Islet of Langerhans (tissue), 1 donor: ENCODE data around the gene ZNF330.
"Not testable (repeated sequence)": the region's sequence is repeated elsewhere in the genome, so short reads cannot be mapped to it uniquely, and the experiment has no call there.

Experiments used
- FAIRE-seq: peaks from one replicate; lab custom pipeline; 2011; peaks lifted over from hg19 to GRCh38; lab: Jason Lieb, UNC

The ZNF330 gene

DNA sequence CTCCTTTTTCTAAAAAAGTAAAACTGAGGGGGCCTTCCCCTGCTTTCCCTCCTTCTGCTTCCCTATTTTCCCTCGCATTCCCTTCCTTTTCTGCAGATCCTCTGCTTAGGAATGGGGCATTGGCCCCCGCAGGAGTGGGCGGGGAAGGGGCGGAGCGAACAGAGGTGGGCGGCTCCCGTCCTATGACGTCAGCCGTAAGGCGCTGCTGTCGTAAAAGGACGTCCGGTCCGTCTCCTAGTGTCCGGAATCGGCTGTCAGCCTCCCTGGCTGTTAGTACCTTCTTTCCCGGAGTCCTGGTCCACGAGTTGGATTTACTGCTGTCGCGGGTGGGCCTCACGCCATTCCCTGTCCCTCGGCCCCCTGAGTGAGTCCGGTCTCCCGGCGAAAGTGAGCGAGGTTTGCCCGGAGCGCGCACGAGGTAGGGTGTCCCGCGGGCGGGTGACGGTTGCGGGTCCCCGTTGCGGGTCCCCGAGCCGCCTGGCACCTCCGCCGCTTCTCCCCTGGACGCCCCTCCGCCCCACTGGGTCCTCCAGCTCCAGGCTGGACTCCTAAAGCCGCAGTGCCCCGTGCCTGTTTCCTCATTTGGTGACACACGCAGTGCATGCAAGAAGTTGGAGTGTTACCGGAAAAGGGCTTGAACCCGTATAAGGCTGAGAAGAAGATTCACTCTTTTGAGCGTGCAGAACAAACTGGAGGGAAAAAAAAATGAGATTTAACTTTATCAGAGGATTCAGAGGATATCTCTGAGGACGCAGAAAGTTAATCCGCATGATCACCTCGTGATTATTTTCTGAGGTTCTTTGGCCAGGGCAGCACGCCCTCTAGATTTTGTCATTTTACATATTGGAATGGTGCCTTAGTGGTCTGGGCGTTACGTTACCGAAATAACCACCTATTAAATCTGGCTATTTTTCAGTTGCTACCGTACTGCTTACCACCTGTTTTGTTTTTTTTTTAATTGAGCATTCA is at the start of gene ZNF330:
ZNF330 (plus strand) TSS at position 205 of the 969 bp plus-strand sequence. CDS start 1,477 bp downstream, outside the sequence.
- FAIRE-seq: peak; percentile 86

DNA sequence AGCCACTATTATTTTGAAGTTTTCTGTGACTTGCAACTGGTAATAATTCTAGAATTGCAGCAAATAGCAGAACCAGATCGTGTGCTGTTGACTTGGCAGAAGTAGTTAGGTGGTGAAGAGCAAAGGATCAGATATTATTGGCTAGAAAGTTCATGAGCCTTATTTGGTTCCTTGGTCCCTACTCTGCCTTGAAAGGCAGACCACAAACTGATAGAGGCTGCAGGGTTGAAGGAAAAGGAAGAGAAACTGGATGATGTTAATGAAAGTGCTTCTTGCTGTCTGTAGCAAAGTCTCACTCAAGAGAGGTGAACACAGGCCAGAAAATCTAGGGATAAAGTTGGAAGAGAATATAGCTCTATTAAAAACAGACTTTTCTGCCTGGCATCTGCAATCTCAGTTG is 46.2 kb upstream of the ZNF330 start:
- FAIRE-seq: no peak

GRCh38 chr4:141177171-141177570 is 43.5 kb upstream of the ZNF330 start:
- FAIRE-seq: no peak

- FAIRE-seq: no peak
Observed at GRCh38 chr4:141179474-141180373, 41.0 kb upstream of the ZNF330 start.

DNA sequence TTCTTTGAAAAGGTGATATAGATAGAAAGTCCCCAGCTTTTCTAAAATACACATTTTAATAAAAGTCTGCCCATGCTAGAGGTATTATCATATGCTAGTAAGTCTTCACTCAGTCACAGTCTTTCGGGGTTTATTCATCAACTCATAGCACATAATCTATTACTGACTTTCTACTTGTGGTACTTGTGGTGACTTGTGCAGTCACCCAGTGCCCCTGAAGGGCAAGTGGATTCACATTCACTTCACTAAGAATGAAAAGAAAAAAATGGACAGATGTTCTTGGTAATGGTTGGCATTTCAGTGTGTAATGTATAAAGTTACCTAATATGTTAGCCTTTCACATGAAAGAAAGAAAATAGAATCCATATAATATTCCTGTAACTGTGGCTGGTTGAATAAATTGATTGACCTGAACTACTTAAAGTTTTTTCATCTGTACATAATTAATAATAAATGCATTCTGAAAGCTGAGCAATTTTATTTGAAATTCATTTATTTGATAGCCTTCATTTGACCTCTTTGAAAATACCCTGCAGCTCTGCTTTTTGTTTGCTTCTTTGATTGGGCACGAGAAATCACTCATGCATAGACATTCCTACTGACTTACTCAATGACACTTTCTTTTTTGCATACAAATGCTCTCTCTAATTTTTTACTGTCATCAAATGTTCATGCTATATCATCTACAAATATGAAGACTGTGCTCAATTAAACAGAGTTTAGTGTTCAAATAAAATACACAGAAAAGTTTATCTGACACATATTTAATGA is 39.5 kb upstream of the ZNF330 start:
- no peak for FAIRE-seq

DNA sequence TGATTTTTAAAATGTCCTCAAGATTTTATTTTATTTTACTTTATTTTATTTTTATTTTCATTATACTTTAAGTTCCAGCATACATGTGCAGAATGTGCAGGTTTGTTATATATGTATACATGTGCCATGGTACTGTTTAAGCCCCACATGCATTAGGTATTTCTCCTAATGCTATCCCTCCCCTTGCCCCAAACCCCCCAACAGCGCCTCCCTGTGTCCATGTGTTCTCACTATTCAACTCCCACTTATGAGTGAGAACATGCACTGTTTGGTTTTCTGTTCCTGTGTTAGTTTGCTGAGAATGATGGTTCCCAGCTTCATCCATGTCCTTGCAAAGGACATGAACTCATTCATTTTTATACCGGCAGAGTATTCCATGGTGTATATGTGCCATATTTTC is 37.2 kb upstream of the ZNF330 start:
- not testable (repeated sequence) for FAIRE-seq

- FAIRE-seq: no peak
Observed at GRCh38 chr4:141192564-141192963, 28.1 kb upstream of the ZNF330 start.

DNA sequence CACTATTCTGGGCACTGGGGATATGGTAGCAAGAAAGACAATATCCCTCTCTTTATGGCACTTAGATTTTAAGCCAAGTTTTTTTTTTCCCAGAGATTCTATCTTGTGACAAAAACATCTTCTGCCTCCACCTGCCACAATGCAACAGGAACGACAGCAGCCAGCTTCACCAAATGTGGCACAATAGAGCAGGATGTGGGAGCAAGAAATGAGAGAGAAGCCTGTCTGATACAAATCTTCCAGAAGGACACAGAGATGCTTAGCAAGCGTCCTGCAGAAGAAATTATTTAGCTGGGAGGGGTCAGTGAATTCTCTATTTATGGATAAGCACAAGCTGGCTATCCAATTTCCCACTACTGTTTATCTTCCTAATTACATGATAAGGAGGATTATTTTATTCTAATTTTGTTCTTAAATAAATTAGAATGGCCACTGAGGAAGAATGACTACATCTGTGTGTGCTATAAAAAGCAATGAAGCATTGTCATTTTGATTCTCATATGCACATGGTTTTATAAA is 27.1 kb upstream of the ZNF330 start:
- no peak for FAIRE-seq

DNA sequence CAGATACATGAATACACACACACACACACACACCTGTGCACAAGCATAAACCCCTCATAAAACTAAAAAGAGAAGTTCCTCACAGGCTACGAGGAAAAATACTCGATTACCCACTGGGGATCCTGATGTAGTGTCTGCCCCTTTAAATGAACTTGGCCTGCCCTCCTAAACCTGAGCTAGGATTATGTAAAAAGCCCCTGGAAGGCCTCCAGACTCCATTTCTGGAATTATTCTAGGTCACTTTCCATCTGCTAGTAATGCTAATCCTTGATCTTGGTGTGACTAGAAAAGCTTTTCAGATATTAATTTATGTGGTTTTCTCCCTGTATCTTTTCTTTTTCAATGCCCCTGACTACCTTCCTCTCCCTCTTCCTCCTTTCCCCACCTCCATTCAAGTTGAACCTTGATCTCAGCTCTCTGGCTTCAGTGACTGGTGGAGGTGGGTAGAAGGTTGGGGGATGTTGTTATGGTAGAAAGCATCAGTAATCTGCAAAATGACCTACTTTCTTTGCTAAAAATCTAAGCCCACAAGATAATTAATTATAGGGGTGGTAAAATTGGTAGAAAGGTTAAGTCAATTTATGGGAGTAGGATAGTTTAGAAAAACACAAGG is 25.5 kb upstream of the ZNF330 start:
- FAIRE-seq: no peak

GRCh38 chr4:141196227-141196933 is 24.3 kb upstream of the ZNF330 start:
- no peak for FAIRE-seq

GRCh38 chr4:141207961-141208360 is 12.7 kb upstream of the ZNF330 start:
- FAIRE-seq: no peak

- FAIRE-seq: no peak
Observed at GRCh38 chr4:141210168-141210567, 10.5 kb upstream of the ZNF330 start.

DNA sequence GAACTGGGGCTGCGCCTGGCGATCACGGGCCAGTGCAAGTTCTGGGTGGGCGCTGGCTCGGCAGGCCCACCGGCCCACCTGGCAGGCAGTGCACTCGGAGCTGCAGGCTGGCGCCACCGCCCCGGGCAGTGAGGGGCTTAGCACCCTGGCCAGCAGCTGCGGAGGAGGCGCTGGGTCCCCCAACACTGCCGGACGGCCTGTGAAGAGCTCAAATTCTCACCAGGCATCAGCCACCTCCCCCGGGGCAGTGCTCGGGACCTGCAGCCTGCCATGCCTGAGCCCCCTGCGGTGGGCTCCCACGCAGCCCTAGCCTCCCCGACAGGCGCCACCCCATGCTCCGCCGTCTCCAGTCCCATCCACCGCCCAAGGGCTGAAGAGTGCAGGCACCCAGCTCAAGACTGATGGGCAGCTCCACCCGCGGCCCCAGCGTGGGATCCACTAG is 7.1 kb upstream of the ZNF330 start:
- no peak for FAIRE-seq

DNA sequence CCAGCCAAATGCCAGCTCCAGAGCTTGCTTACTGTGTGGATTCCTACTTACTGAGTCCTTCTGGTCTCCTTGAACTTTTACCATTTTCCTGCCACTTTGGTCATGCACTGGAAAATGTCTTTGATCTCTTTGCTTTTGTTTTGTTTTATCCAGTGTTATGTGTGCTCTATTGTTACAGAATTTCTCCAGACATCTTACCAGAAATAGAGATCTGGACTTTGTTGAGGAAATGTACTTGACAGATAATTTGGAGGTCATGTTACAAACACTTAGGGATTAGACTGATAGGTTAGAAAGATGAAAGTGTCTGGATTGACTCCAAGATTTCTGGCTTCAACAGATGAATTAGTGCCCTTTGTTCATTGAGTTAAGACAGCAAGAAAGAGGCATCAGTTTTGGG is 5.7 kb upstream of the ZNF330 start:
- no peak for FAIRE-seq

GRCh38 chr4:141216002-141216761 is 4.5 kb upstream of the ZNF330 start:
- no peak for FAIRE-seq

DNA sequence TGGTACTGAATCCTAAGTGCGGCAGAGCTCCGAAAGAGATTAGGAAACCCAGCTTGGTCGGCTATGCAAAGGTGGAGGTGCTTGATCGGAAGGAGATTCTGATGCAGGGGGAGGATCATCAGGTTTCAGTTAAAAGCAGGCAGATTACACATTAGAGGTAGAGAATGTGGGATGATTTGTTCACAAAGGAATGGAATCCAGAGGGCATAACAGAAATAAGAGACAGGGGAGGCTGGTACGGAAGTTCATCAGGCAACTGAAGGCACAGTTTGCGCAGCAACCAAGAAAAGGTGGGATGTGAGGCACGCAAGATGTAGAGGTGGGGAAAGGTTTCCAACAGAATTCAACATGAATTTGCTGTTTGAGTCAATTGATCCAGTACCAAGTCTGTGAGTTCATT is 424 bp upstream of the ZNF330 start:
- no peak for FAIRE-seq

- no peak for FAIRE-seq
Observed at GRCh38 chr4:141223418-141223817, 2.7 kb downstream of the ZNF330 start.

- FAIRE-seq: not testable (repeated sequence)
Observed at GRCh38 chr4:141227280-141227679, 6.6 kb downstream of the ZNF330 start.

DNA sequence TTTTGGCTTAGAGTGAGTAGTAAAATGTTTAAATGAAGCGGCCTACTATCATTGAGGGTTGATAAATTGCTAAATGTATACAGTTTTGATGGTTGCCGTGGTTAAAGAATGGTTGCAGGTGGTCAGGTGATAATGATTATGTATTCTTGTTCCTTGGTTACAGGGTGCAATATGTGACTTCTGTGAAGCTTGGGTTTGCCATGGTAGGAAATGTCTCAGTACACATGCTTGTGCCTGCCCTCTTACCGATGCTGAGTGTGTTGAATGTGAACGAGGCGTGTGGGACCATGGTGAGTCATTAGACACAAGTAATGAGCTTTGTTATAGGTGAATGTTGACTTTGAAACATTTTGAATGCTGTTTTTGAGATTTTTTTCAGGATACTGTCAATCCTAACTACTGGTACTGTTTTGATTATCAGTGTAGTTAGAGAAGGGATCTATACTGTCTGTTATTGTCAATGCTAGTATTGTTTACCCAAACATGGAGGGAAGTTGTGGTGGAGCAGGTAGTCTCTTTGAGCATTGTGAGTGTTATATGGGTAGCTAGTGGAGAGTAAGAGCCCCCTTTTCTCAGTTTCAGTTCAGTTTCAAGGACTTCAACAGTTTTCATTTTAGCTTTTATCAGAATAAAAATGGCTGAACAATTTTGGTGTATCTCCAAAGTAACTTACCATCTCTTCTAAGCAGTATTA is 8.9 kb downstream of the ZNF330 start:
- no peak for FAIRE-seq
